H1 (cell line): ENCODE results near the gene SND1. TPM values are rescaled to one million over a fixed set of nuclear protein-coding genes. Genes with fewer than 3 reads are reported as not detected.

Experiments
- CTBP2 ChIP-seq: IDR thresholded peaks from 2 replicates; pipeline ENCODE4 v1.7.0; 2011; ENCODE audit warnings: borderline replicate concordance, mild to moderate bottlenecking, moderate library complexity, mixed read lengths, low read length; ENCODE audit not compliant: insufficient read depth, insufficient read length
- EGR1 ChIP-seq: IDR thresholded peaks from 2 replicates; pipeline ENCODE4 v1.6.1; 2011; ENCODE audit warnings: low read depth, low read length, borderline replicate concordance
- EP300 ChIP-seq, 2 experiments: IDR thresholded peaks; 1 replicate in 1 of 2; 2 replicates in 1 of 2; pipeline ENCODE4 v1.6.1; 2011 to 2012; ENCODE audit warnings: low read depth in 2 of 2, low read length in 2 of 2, mild to moderate bottlenecking in 2 of 2, borderline replicate concordance in 1 of 2, inconsistent platforms in 1 of 2, moderate library complexity in 1 of 2
- HDAC2 ChIP-seq, 2 experiments: fragments of 300-600 bp in 1 of 2; sonication (generic) in 1 of 2; IDR thresholded peaks; 2 replicates each; pipeline ENCODE4 v1.6.1; 2011 to 2012; ENCODE audit warnings: low read depth in 2 of 2, low read length in 2 of 2, mild to moderate bottlenecking in 2 of 2, moderate library complexity in 2 of 2, borderline replicate concordance in 1 of 2, inconsistent platforms in 1 of 2
- PHF8 ChIP-seq: fragments of 200-600 bp; sonication (generic); conservative IDR thresholded peaks from 2 replicates; pipeline ENCODE4 v1.7.1; 2012; ENCODE audit warnings: low read depth, mild to moderate bottlenecking, inconsistent platforms, low read length, moderate library complexity
- RXRA ChIP-seq: IDR thresholded peaks from 2 replicates; pipeline ENCODE4 v1.6.1; 2011; ENCODE audit warnings: low read depth, mild to moderate bottlenecking, low read length, moderate library complexity; ENCODE audit not compliant: insufficient read depth
- SIRT6 ChIP-seq: IDR thresholded peaks from one replicate; pipeline ENCODE4 v1.7.1; 2012; ENCODE audit warnings: low read length, inconsistent platforms
- SP1 ChIP-seq: IDR thresholded peaks from 2 replicates; pipeline ENCODE4 v1.6.1; 2011; ENCODE audit warnings: low read depth, low read length
- SP2 ChIP-seq: IDR thresholded peaks from 2 replicates; pipeline ENCODE4 v1.6.1; 2012; ENCODE audit warnings: mild to moderate bottlenecking, low read length, inconsistent platforms
- TEAD4 ChIP-seq: IDR thresholded peaks from 2 replicates; pipeline ENCODE4 v1.6.1; 2012; ENCODE audit warnings: low read depth, low read length, inconsistent platforms, mixed read lengths
- YY1 ChIP-seq: IDR thresholded peaks from 2 replicates; pipeline ENCODE4 v1.6.1; 2011; ENCODE audit warnings: low read depth, mild to moderate bottlenecking, low read length
- ZNF274 ChIP-seq: IDR thresholded peaks from 2 replicates; pipeline ENCODE4 v1.7.0; 2012; ENCODE audit warnings: low read length, borderline replicate concordance; ENCODE audit errors: extremely low read depth
- polyA plus RNA-seq, 7 experiments: library from polyadenylated mRNA; depleted of rRNA in 3 of 7; stranded (reverse) in 5 of 7; unstranded in 2 of 7; fragments of >200 nt in 5 of 7; fragments of 200-250 nt in 2 of 7; gene quantifications; 1 replicate in 5 of 7; 2 replicates in 1 of 7; 4 replicates in 1 of 7; pipeline versions ENCODE4 v1.2.1 to v1.2.3, GENCODE V29; 2011 to 2013; ENCODE audit warnings: missing spikeins in 2 of 7, mixed read lengths in 2 of 7
- total RNA-seq: library from RNA; stranded (reverse); fragmentation: NEBNext Ultra II Directional; extraction: Animal tissue kit (Norgen Biotek cat#: 25700); gene quantifications from 2 replicates; pipeline ENCODE4 v1.2.1, GENCODE V29; 2021
- TF ChIP-seq, protein P1 (sequence below), 3 experiments: IDR thresholded peaks; 1 replicate in 2 of 3; 2 replicates in 1 of 3; pipeline versions ENCODE4 v1.5.1 to v1.6.1; 2011; ENCODE audit warnings: low read length in 3 of 3, mild to moderate bottlenecking in 3 of 3, inconsistent platforms in 2 of 3, low read depth in 1 of 3, moderate library complexity in 1 of 3; ENCODE audit not compliant: insufficient read depth in 1 of 3; ENCODE audit errors: control extremely low read depth in 1 of 3
- TF ChIP-seq, protein P2 (sequence below): IDR thresholded peaks from 2 replicates; pipeline ENCODE4 v1.6.1; 2012; ENCODE audit warnings: inconsistent platforms
- TF ChIP-seq, protein P3 (sequence below): IDR thresholded peaks from 2 replicates; pipeline ENCODE4 v1.6.1; 2012; ENCODE audit warnings: inconsistent platforms

The SND1 gene
- total and polyA plus RNA-seq, 2 of the 8 experiments (the other 6 are each of a cell fraction or from before 2014, with no cell fraction given): 122 to 290 TPM

DNA sequence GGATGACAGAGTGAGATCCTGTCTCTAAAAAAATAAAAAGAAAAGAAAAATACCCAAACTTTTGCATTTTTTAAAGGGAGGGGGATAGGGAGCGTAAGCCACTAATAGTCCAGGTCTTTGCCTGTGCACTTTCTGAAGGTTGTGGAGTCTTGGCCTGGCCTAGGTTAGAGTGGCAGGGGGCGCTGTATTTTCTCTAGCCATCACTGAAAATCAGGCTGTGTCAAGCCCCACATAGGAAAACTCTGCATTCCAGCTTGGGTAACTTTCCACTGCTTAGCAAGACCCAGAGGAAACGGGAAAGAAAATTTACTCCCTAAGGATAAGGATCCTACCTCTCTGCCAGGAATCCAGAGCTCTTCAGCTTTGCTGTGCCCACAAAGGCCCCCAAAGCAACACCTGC lies 23.5 kb upstream of the SND1 start (continued):
- TF ChIP-seq EGR1 (0 out of 2 replicates have a peak, but pooled peaks have one; percentile 18), SIRT6 (no peak), RXRA (no peak), SP1 (no peak), TEAD4 (peak; percentile 52; the same call in 1 of the 2 replicates), EP300 (IDR thresholded peaks at IDR 0.05; ENCODE audit: borderline replicate concordance in 1 of 2, low read depth in 2 of 2, low read length in 2 of 2) (no peak), ZNF274 (no peak), PHF8 (no peak), SP2 (no peak), CTBP2 (no peak), YY1 (no peak), HDAC2 (IDR thresholded peaks at IDR 0.05; ENCODE audit: borderline replicate concordance in 1 of 2, low read depth in 2 of 2, low read length in 2 of 2) (no peak)
- TF ChIP-seq, protein P1, sequence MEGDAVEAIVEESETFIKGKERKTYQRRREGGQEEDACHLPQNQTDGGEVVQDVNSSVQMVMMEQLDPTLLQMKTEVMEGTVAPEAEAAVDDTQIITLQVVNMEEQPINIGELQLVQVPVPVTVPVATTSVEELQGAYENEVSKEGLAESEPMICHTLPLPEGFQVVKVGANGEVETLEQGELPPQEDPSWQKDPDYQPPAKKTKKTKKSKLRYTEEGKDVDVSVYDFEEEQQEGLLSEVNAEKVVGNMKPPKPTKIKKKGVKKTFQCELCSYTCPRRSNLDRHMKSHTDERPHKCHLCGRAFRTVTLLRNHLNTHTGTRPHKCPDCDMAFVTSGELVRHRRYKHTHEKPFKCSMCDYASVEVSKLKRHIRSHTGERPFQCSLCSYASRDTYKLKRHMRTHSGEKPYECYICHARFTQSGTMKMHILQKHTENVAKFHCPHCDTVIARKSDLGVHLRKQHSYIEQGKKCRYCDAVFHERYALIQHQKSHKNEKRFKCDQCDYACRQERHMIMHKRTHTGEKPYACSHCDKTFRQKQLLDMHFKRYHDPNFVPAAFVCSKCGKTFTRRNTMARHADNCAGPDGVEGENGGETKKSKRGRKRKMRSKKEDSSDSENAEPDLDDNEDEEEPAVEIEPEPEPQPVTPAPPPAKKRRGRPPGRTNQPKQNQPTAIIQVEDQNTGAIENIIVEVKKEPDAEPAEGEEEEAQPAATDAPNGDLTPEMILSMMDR (IDR thresholded peaks at IDR 0.05; ENCODE audit: control extremely low read depth in 1 of 3, insufficient read depth in 1 of 3, low read depth in 1 of 3, low read length in 3 of 3): peak; percentile 43 to 63 (median 56)
- TF ChIP-seq, protein P2, sequence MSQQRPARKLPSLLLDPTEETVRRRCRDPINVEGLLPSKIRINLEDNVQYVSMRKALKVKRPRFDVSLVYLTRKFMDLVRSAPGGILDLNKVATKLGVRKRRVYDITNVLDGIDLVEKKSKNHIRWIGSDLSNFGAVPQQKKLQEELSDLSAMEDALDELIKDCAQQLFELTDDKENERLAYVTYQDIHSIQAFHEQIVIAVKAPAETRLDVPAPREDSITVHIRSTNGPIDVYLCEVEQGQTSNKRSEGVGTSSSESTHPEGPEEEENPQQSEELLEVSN: no peak
- TF ChIP-seq, protein P3, sequence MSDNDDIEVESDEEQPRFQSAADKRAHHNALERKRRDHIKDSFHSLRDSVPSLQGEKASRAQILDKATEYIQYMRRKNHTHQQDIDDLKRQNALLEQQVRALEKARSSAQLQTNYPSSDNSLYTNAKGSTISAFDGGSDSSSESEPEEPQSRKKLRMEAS: no peak
